Activated B cell treated with CpG ODN at 0.5 μM for 24 hours (primary cell): ENCODE measurements around the gene TRIM41. TPM values are rescaled to one million over a fixed set of nuclear protein-coding genes. Genes with fewer than 3 reads are reported as not detected.

Source experiments
- ATAC-seq: fragments of 200-7000 bp; cut with Tn5 transposase; one replicate; pipeline ENCODE4 v1.10.0; 2021; ENCODE audit warnings: low read depth, mild to moderate bottlenecking, moderate library complexity
- CTCF ChIA-PET: fragments of 350-600 bp; sonication (Branson Sonifier 250); formaldehyde crosslinking; loops from one replicate; lab custom pipeline; 2021; ENCODE audit warnings: antibody characterized with exemption; lab: Charles Lee
- POLR2A ChIA-PET: fragments of 350-600 bp; sonication (Branson Sonifier 250); formaldehyde crosslinking; loops from one replicate; lab custom pipeline; 2021; ENCODE audit warnings: antibody characterized with exemption; lab: Charles Lee
- DNase-seq: peaks from one replicate; pipeline ENCODE4 v3.0.0; 2022
- H3K27ac Mint-ChIP-seq: one replicate; pipeline ENCODE4 v1.8.0; 2020; ENCODE audit warnings: mixed read lengths
- H3K27me3 Mint-ChIP-seq: one replicate; pipeline ENCODE4 v1.8.0; 2021; ENCODE audit warnings: mixed read lengths
- H3K36me3 Mint-ChIP-seq: one replicate; pipeline ENCODE4 v1.8.0; 2021; ENCODE audit warnings: low read depth, mixed read lengths
- H3K4me1 Mint-ChIP-seq: one replicate; pipeline ENCODE4 v1.8.0; 2021; ENCODE audit warnings: mixed read lengths
- H3K4me3 Mint-ChIP-seq: one replicate; pipeline ENCODE4 v1.8.0; 2020; ENCODE audit warnings: mild to moderate bottlenecking, mixed read lengths
- H3K9me3 Mint-ChIP-seq: one replicate; pipeline ENCODE4 v1.8.0; 2020; ENCODE audit warnings: mixed read lengths
- CTCF ChIP-seq: fragments of 200-600 bp; IDR thresholded peaks from one replicate; pipeline ENCODE4 v1.8.0; 2022; ENCODE audit warnings: antibody characterized with exemption, mild to moderate bottlenecking
- intact Hi-C: fragments of 100-400 bp; cut with micrococcal nuclease; formaldehyde crosslinking; loops from one replicate; pipeline ENCODE4 v1.15.1; 2024
- total RNA-seq: library from RNA; stranded (reverse); gene quantifications from 2 replicates; pipeline ENCODE4 v1.2.3, GENCODE V29; 2022

TRIM41 gene
- total RNA-seq, 1 donor from 2014 or later, result 39.6 TPM

GRCh38 chr5:181259974-181260719 lies 37.1 kb downstream of the TRIM41 start:
- no peak for TF ChIP-seq CTCF
- intact Hi-C loops, result loop anchor here (2.0 to 5.0 kb wide), 3 partner anchors 98 to 968 kb away; partner anchors contain the start of genes MAPK9 and MGAT1
- peak overlapping the region; percentile 98 for H3K4me3 Mint-ChIP-seq
- H3K27ac Mint-ChIP-seq, result peak overlapping the region; percentile 96
- peaks cover 53% of the 10 kb centered on the region for H3K4me1 Mint-ChIP-seq
- DNase-seq, result no peak
- ATAC-seq, result no peak
- no peaks in the 10 kb centered on the region for H3K27me3 Mint-ChIP-seq
- H3K9me3 Mint-ChIP-seq, result no peaks in the 10 kb centered on the region
- CTCF ChIA-PET, result interaction anchor here (1.3 to 1.5 kb wide), 3 partner anchors 9 to 76 kb away, joined by 3 to 7 read pairs (median 5); no protein-coding TSS in a partner anchor
- peaks cover 44% of the 10 kb centered on the region for H3K36me3 Mint-ChIP-seq
- POLR2A ChIA-PET, result interaction anchor here (0.6 to 5.7 kb wide), 18 partner anchors 9 to 1451 kb away, joined by 4 to 144 read pairs (median 15); partner anchors contain the start of genes RACK1, TRIM41 and ZFP62

- Mint-ChIP-seq H3K9me3 (no peaks in the 10 kb centered on the region), H3K27ac (peak within 1 kb of the TSS; percentile 96), H3K4me1 (peaks cover 48% of the 10 kb centered on the region), H3K4me3 (peak within 1 kb of the TSS; percentile 98), H3K36me3 (peaks cover 38% of the 10 kb centered on the region), H3K27me3 (no peaks in the 10 kb centered on the region)
- ChIA-PET CTCF (interaction anchor here (1.1 to 1.5 kb wide), 5 partner anchors 9 to 76 kb away, joined by 3 to 7 read pairs (median 5); partner anchors contain the start of gene RACK1), POLR2A (interaction anchor here (0.6 to 5.7 kb wide), 25 partner anchors 9 to 1637 kb away, joined by 3 to 144 read pairs (median 8); partner anchors contain the start of genes HNRNPH1, RACK1, TRIM41 and TRIM7)
- ATAC-seq (peak; percentile 80), DNase-seq (peak; percentile 86)
- TF ChIP-seq CTCF, result no peak
- intact Hi-C loops, result loop anchor here (1.0 to 5.0 kb wide), 10 partner anchors 15 to 969 kb away; partner anchors contain the start of genes MAPK9, MGAT1 and TRIM41
Observed at GRCh38 chr5:181260720-181261319, 37.7 kb downstream of the TRIM41 start, which contains the start of gene TRIM52. Gene TRIM52 (minus strand): TSS chr5:181261143. CDS start chr5:181260813, 330 bp downstream.

GRCh38 chr5:181261320-181262049 lies 38.4 kb downstream of the TRIM41 start:
- Mint-ChIP-seq H3K27me3 (no peaks in the 10 kb centered on the region), H3K4me3 (peak overlapping the region; percentile 98), H3K4me1 (peaks cover 42% of the 10 kb centered on the region), H3K9me3 (no peaks in the 10 kb centered on the region), H3K27ac (peak overlapping the region; percentile 96), H3K36me3 (peaks cover 37% of the 10 kb centered on the region)
- intact Hi-C loops, result loop anchor here (1.0 to 5.0 kb wide), 11 partner anchors 15 to 969 kb away; partner anchors contain the start of genes MAPK9, MGAT1 and TRIM41
- CTCF ChIA-PET, result interaction anchor here (0.7 to 1.5 kb wide), 7 partner anchors 10 to 77 kb away, joined by 3 to 7 read pairs (median 3); partner anchors contain the start of gene RACK1
- DNase-seq, result peak; percentile 78
- peak; percentile 62 for ATAC-seq
- TF ChIP-seq CTCF, result no peak
- POLR2A ChIA-PET, result interaction anchor here (0.6 to 5.7 kb wide), 30 partner anchors 10 to 1660 kb away, joined by 3 to 144 read pairs (median 8); partner anchors contain the start of genes HNRNPH1, RACK1, TRIM41 and TRIM7

- Mint-ChIP-seq H3K9me3 (no peaks in the 10 kb centered on the region), H3K36me3 (peaks cover 28% of the 10 kb centered on the region), H3K27ac (peak overlapping the region; percentile 44), H3K4me1 (peaks cover 24% of the 10 kb centered on the region), H3K4me3 (peak overlapping the region; percentile 9), H3K27me3 (no peaks in the 10 kb centered on the region)
- CTCF ChIA-PET, result no interaction called here
- no peak for DNase-seq
- no peak for TF ChIP-seq CTCF
- intact Hi-C loops, result loop anchor here (5.0 kb wide), 2 partner anchors 101 to 971 kb away; partner anchors contain the start of gene MAPK9
- ATAC-seq, result no peak
- POLR2A ChIA-PET, result interaction anchor here (0.7 to 5.7 kb wide), 3 partner anchors 12 to 28 kb away, joined by 4 to 144 read pairs (median 51); partner anchors contain the start of gene RACK1
Observed at GRCh38 chr5:181263633-181264032, 40.6 kb downstream of the TRIM41 start.
